Ascending aorta (tissue), 2 donors: ENCODE results near the gene LTBP2. TPM values are rescaled to one million over a fixed set of nuclear protein-coding genes. Genes with fewer than 3 reads are reported as not detected.
A peak's percentile ranks its signal among the peaks of the same experiment; 100 is the strongest.

ENCODE experiments used
- DNase-seq, 2 donors: peaks; one replicate each; pipeline ENCODE4 v3.0.0-alpha.2; 2019; ENCODE audit warnings: low spot score in 2 of 2
- H3K27ac ChIP-seq, 2 donors: fragments of 200-600 bp; sonication (generic); one replicate each; pipeline ENCODE4 v1.5.1; 2016 to 2017; ENCODE audit warnings: mild to moderate bottlenecking in 1 of 2
- H3K27me3 ChIP-seq: fragments of 200-600 bp; sonication (generic); one replicate; pipeline ENCODE4 v1.5.1; 2017
- H3K36me3 ChIP-seq, 2 donors: fragments of 200-600 bp; sonication (generic); one replicate each; pipeline ENCODE4 v1.5.1; 2016
- H3K4me1 ChIP-seq, 2 donors: fragments of 200-600 bp; sonication (generic); one replicate each; pipeline ENCODE4 v1.5.1; 2016 to 2017; ENCODE audit warnings: mild to moderate bottlenecking in 1 of 2
- H3K4me3 ChIP-seq, 2 donors: fragments of 200-600 bp; sonication (generic); one replicate each; pipeline ENCODE4 v1.5.1; 2016 to 2017; ENCODE audit warnings: mild to moderate bottlenecking in 1 of 2
- H3K9me3 ChIP-seq, 2 donors: fragments of 200-600 bp; sonication (generic); one replicate each; pipeline ENCODE4 v1.5.1; 2016
- intact Hi-C: fragments of 100-400 bp; cut with DNase I; formaldehyde crosslinking; loops from one replicate; pipeline ENCODE4 v1.15.1; 2023
- total RNA-seq: library from RNA; depleted of rRNA; stranded (reverse); fragments of >200 nt; gene quantifications from one replicate; pipeline ENCODE4 v1.1.0, GENCODE V29; 2016
- TF ChIP-seq, protein P1 (sequence below), 3 experiments: fragments of 200-600 bp in 2 of 3; fragments of 450-650 bp in 1 of 3; sonication (generic) in 2 of 3; IDR thresholded peaks; one replicate each; pipeline ENCODE4 v1.5.1; 2016 to 2019; ENCODE audit warnings: antibody characterized with exemption in 3 of 3, mild to moderate bottlenecking in 1 of 3, moderate library complexity in 1 of 3

The LTBP2 gene
- total RNA-seq, 1 donor from 2014 or later: 383 TPM

DNA sequence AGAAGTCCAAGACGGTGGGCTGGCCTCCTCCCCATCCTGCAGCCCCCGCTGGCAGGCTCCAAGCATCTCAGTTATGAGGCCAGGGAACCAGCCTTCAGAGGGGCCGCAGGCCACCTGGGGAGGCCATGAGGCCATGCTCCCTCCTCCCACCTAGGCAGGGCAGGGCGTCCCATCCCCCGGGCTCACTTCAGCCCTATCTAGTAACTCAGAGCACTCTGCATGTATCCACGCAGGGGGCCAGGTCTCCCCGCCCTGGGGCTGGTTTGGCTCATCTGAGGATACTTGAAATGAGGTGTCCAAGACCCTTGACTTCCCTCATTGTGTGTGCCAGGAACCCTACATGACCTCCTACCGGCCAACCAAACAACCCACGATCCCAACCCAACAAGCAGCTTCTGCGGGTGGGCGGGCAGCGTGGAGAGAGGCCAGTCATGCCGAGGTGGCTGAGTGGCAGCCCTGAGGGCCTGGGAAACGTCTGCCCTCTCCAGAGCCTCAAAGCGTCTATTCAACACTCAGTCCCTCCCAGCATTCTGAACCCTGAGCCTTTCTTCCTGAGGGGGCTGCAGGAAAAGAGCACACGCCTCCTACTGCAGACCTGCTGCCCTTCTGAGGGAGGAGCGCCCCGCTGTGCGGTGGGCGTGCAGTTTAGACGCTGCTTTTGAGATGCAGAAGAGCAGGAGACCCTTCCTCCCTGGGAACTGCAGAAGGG lies 101.7 kb downstream of the LTBP2 start:
- TF ChIP-seq, protein P1, sequence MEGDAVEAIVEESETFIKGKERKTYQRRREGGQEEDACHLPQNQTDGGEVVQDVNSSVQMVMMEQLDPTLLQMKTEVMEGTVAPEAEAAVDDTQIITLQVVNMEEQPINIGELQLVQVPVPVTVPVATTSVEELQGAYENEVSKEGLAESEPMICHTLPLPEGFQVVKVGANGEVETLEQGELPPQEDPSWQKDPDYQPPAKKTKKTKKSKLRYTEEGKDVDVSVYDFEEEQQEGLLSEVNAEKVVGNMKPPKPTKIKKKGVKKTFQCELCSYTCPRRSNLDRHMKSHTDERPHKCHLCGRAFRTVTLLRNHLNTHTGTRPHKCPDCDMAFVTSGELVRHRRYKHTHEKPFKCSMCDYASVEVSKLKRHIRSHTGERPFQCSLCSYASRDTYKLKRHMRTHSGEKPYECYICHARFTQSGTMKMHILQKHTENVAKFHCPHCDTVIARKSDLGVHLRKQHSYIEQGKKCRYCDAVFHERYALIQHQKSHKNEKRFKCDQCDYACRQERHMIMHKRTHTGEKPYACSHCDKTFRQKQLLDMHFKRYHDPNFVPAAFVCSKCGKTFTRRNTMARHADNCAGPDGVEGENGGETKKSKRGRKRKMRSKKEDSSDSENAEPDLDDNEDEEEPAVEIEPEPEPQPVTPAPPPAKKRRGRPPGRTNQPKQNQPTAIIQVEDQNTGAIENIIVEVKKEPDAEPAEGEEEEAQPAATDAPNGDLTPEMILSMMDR (IDR thresholded peaks at IDR 0.05): no peak
- Histone ChIP-seq H3K27ac (peak overlapping the region; percentile 78 to 82), H3K36me3 (peaks cover 53 to 57% of the 10 kb centered on the region in 2 donors), H3K4me1 (peaks cover 5 to 39% of the 10 kb centered on the region in 2 donors), H3K4me3 (no peak overlapping the region), H3K27me3 (no peaks in the 10 kb centered on the region), H3K9me3 (no peaks in the 10 kb centered on the region)
- intact Hi-C loops: loop anchor here (5.0 kb wide), 1 partner anchor 37 kb away; no protein-coding TSS in a partner anchor
- no peak for DNase-seq

DNA sequence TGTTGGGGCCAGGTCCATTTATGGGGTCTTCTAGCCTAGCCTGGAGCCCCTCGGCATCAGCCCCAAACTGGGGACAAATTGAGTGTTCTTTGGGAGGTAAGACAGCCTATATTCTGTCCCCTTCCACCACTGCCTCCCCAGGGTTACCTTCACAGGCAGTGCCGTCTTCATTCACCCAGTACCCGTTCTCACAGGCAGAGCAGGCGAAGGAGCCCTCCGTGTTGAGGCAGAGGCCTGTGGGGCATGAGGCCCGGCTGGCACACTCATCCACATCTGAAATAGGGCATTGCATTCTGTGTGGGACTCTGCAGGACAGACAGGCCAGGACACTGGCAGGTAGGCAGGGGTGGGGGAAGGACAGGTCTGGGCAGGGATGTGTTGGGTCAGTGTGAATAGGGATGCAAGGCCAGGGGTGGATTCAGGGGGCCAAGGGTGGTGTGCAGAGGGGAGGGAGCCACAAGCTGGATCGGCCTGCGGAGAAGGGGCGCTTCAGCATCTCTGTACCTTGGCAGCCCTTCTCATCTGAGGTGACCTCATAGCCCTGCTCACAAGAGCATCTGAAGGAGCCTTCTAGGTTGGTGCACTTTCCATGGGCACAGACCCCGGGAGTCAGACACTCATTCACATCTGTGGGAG lies 102.3 kb downstream of the LTBP2 start:
- H3K4me3 ChIP-seq: no peak overlapping the region
- DNase-seq: no peak
- intact Hi-C loops: loop anchor here (5.0 kb wide), 1 partner anchor 38 kb away; no protein-coding TSS in a partner anchor
- no peaks in the 10 kb centered on the region for H3K27me3 ChIP-seq
- peaks cover 60 to 64% of the 10 kb centered on the region in 2 donors for H3K36me3 ChIP-seq
- peak overlapping the region; percentile 78 to 82 for H3K27ac ChIP-seq
- no peaks in the 10 kb centered on the region for H3K9me3 ChIP-seq
- peaks cover 5 to 39% of the 10 kb centered on the region in 2 donors for H3K4me1 ChIP-seq
- TF ChIP-seq, protein P1 (IDR thresholded peaks at IDR 0.05): no peak

DNA sequence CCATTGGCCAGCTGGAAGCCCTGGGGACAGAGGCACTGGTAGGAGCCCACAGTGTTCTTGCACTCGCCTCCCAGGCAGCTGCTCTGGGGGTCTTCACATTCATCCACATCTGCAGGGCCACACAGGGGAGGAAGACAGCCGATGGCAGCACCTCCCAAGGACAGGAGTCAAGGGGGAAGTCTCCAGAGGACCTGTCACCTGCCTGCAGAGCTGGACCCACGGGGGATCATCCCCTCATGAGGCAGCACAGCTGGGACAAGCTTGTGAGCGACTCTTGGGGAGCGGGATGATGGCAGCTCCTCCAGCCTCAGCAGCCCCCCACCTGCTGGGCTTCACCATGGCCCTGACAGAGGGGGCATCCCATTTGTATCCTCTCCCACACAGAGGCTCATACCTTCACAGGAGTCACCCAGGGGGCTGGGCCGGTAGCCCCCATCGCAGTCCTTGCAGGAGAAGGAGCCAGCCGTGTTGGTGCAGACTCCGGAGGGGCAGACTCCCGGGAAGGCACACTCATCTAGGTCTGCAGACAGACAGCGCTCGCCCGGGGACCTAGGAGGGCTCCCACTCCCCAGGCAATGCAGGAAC lies 103.1 kb downstream of the LTBP2 start:
- intact Hi-C loops: no loop called here
- no peak overlapping the region for H3K4me3 ChIP-seq
- no peaks in the 10 kb centered on the region for H3K27me3 ChIP-seq
- H3K27ac ChIP-seq: peak overlapping the region; percentile 78 to 82
- peak in 1 of 2 donors; percentile 61 for DNase-seq
- TF ChIP-seq, protein P1 (IDR thresholded peaks at IDR 0.05): no peak
- peaks cover 5 to 35% of the 10 kb centered on the region in 2 donors for H3K4me1 ChIP-seq
- peaks cover 68 to 72% of the 10 kb centered on the region in 2 donors for H3K36me3 ChIP-seq
- no peaks in the 10 kb centered on the region for H3K9me3 ChIP-seq

DNA sequence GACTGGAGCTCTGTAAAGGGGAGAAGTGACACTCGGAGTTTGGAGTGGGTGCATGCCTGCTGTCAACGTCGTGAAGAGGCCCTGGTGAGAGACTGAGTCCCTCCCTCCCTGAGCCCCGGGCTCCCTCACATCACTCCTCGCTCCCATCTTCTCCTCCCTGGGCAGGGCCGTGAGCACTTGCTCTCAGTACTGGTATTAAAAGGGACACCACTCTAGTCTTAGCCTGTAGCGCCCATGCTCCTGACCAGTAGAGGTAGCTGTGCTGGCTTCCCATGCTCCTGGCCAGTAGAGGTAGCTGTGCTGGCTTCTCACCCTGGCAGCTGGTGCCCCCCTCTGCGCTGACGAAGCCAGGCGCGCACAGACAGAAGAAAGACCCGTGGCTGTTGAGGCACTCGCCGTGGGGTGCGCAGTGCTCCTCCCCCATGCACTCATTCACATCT lies 103.7 kb downstream of the LTBP2 start:
- no peak overlapping the region for H3K4me3 ChIP-seq
- H3K9me3 ChIP-seq: no peaks in the 10 kb centered on the region
- H3K27me3 ChIP-seq: no peaks in the 10 kb centered on the region
- intact Hi-C loops: no loop called here
- DNase-seq: peak in 1 of 2 donors; percentile 58
- H3K36me3 ChIP-seq: peaks cover 69 to 78% of the 10 kb centered on the region in 2 donors
- TF ChIP-seq, protein P1 (IDR thresholded peaks at IDR 0.05): no peak
- H3K27ac ChIP-seq: peak overlapping the region; percentile 78 to 82
- H3K4me1 ChIP-seq: peaks cover 5 to 29% of the 10 kb centered on the region in 2 donors

DNA sequence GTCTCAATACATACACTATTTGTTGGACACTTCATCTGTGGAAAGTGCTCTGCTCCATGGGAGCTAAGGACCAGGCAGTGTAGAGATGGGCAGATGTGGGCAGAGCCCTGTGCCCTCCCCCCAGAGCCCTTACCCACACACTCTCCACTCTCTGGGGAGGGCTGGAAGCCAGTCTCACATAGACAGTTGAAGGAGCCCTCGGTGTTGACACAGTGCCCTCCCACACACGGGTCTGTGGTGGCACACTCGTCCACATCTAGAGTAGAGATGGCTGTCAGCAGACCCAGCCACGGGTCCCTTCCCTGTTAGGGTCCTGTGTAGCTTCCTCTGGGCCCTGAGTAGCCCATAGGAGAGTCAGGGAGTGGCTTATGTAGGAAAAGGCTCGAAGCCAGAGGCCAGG lies 104.2 kb downstream of the LTBP2 start:
- Histone ChIP-seq H3K9me3 (no peaks in the 10 kb centered on the region), H3K4me1 (peaks cover 5 to 25% of the 10 kb centered on the region in 2 donors), H3K4me3 (no peak overlapping the region), H3K36me3 (peaks cover 74 to 78% of the 10 kb centered on the region in 2 donors), H3K27ac (peak overlapping the region; percentile 78 to 82), H3K27me3 (no peaks in the 10 kb centered on the region)
- no peak for DNase-seq
- intact Hi-C loops: no loop called here
- TF ChIP-seq, protein P1 (IDR thresholded peaks at IDR 0.05): no peak
